Effector memory CD4-positive, alpha-beta T cell (primary cell): ENCODE measurements around the gene ARHGAP24.

Experiments used
- DNase-seq, 3 donors: peaks; one replicate each; pipeline ENCODE4 v3.0.0-alpha.2; 2020
- H3K27ac ChIP-seq: 2 replicates; pipeline ENCODE4 v1.7.0; 2013; ENCODE audit warnings: mild to moderate bottlenecking, low read length, moderate library complexity; ENCODE audit not compliant: insufficient read depth, poor library complexity, severe bottlenecking
- H3K27me3 ChIP-seq: replicated peaks from 2 replicates; pipeline ENCODE4 v1.7.0; 2013; ENCODE audit warnings: mild to moderate bottlenecking, low read length; ENCODE audit not compliant: insufficient read depth, control insufficient read depth, poor library complexity, severe bottlenecking
- H3K36me3 ChIP-seq: 2 replicates; pipeline ENCODE4 v1.7.0; 2013; ENCODE audit warnings: mild to moderate bottlenecking, low read length, moderate library complexity; ENCODE audit not compliant: control insufficient read depth, insufficient read depth
- H3K4me1 ChIP-seq: 2 replicates; pipeline ENCODE4 v1.7.0; 2013; ENCODE audit warnings: low read length, mild to moderate bottlenecking; ENCODE audit not compliant: control insufficient read depth, insufficient read depth, poor library complexity, severe bottlenecking
- H3K4me3 ChIP-seq: 2 replicates; pipeline ENCODE4 v1.7.0; 2013; ENCODE audit warnings: low read length, low read depth, mild to moderate bottlenecking; ENCODE audit not compliant: insufficient read depth, poor library complexity, severe bottlenecking
- H3K9me3 ChIP-seq: 2 replicates; pipeline ENCODE4 v1.7.0; 2013; ENCODE audit warnings: mild to moderate bottlenecking, low read length, moderate library complexity; ENCODE audit not compliant: control insufficient read depth
- total RNA-seq, 3 donors: gene quantifications; one replicate each; lab custom pipeline; 2026; lab: John Stamatoyannopoulos, UW

Gene ARHGAP24
- total RNA-seq, result 0 to 0.58 (median 0) reads per million in 3 donors

GRCh38 chr4:85474818-85475630, at the start of gene ARHGAP24:
TSS of gene ARHGAP24 (plus strand) at chr4:85475150.
- H3K36me3 ChIP-seq, result no peaks in the 10 kb centered on the region
- no peak for DNase-seq
- no peaks in the 10 kb centered on the region for H3K9me3 ChIP-seq
- H3K27me3 ChIP-seq, result no peaks in the 10 kb centered on the region
- H3K4me3 ChIP-seq, result no peak within 1 kb of the TSS
- H3K27ac ChIP-seq, result no peak within 1 kb of the TSS
- H3K4me1 ChIP-seq, result no peaks in the 10 kb centered on the region

- H3K4me3 ChIP-seq, result no peak overlapping the region
- no peaks in the 10 kb centered on the region for H3K4me1 ChIP-seq
- DNase-seq, result no peak
- H3K27me3 ChIP-seq, result no peaks in the 10 kb centered on the region
- H3K27ac ChIP-seq, result no peak overlapping the region
- no peaks in the 10 kb centered on the region for H3K36me3 ChIP-seq
- no peaks in the 10 kb centered on the region for H3K9me3 ChIP-seq
Observed at GRCh38 chr4:85426366-85426765, 48.6 kb upstream of the ARHGAP24 start.

- no peak for DNase-seq
- no peak overlapping the region for H3K27ac ChIP-seq
- no peaks in the 10 kb centered on the region for H3K9me3 ChIP-seq
- H3K4me3 ChIP-seq, result no peak overlapping the region
- no peaks in the 10 kb centered on the region for H3K4me1 ChIP-seq
- no peaks in the 10 kb centered on the region for H3K36me3 ChIP-seq
- no peaks in the 10 kb centered on the region for H3K27me3 ChIP-seq
Observed at GRCh38 chr4:85427123-85427522, 47.8 kb upstream of the ARHGAP24 start.

- DNase-seq, result no peak
- no peaks in the 10 kb centered on the region for H3K27me3 ChIP-seq
- no peak overlapping the region for H3K27ac ChIP-seq
- H3K9me3 ChIP-seq, result no peaks in the 10 kb centered on the region
- H3K4me3 ChIP-seq, result no peak overlapping the region
- H3K4me1 ChIP-seq, result no peaks in the 10 kb centered on the region
- no peaks in the 10 kb centered on the region for H3K36me3 ChIP-seq
Observed at GRCh38 chr4:85430226-85430625, 44.7 kb upstream of the ARHGAP24 start.

- Histone ChIP-seq H3K27me3 (no peaks in the 10 kb centered on the region), H3K4me3 (no peak overlapping the region), H3K9me3 (no peaks in the 10 kb centered on the region), H3K4me1 (no peaks in the 10 kb centered on the region), H3K36me3 (no peaks in the 10 kb centered on the region), H3K27ac (no peak overlapping the region)
- no peak for DNase-seq
Observed at GRCh38 chr4:85430697-85431096, 44.3 kb upstream of the ARHGAP24 start.

- Histone ChIP-seq H3K36me3 (no peaks in the 10 kb centered on the region), H3K4me3 (no peak overlapping the region), H3K27me3 (no peaks in the 10 kb centered on the region), H3K27ac (no peak overlapping the region), H3K9me3 (no peaks in the 10 kb centered on the region), H3K4me1 (no peaks in the 10 kb centered on the region)
- no peak for DNase-seq
Observed at GRCh38 chr4:85431156-85431555, 43.8 kb upstream of the ARHGAP24 start.

- no peak for DNase-seq
- Histone ChIP-seq H3K4me3 (no peak overlapping the region), H3K36me3 (no peaks in the 10 kb centered on the region)
Observed at GRCh38 chr4:85431881-85432485, 43.0 kb upstream of the ARHGAP24 start.

GRCh38 chr4:85445050-85445639, 29.8 kb upstream of the ARHGAP24 start:
- H3K9me3 ChIP-seq, result no peaks in the 10 kb centered on the region
- no peak for DNase-seq
- no peak overlapping the region for H3K27ac ChIP-seq

More at GRCh38 chr4:85431881-85432485, 43.0 kb upstream of the ARHGAP24 start:
- no peak overlapping the region for H3K27ac ChIP-seq
- no peaks in the 10 kb centered on the region for H3K4me1 ChIP-seq
- H3K27me3 ChIP-seq, result no peaks in the 10 kb centered on the region
- H3K9me3 ChIP-seq, result no peaks in the 10 kb centered on the region

GRCh38 chr4:85446141-85446861, 28.6 kb upstream of the ARHGAP24 start:
- Histone ChIP-seq H3K9me3 (no peaks in the 10 kb centered on the region), H3K27me3 (no peaks in the 10 kb centered on the region), H3K27ac (no peak overlapping the region), H3K4me1 (no peaks in the 10 kb centered on the region), H3K36me3 (no peaks in the 10 kb centered on the region), H3K4me3 (no peak overlapping the region)
- no peak for DNase-seq

More at GRCh38 chr4:85445050-85445639, 29.8 kb upstream of the ARHGAP24 start:
- H3K36me3 ChIP-seq, result no peaks in the 10 kb centered on the region
- no peaks in the 10 kb centered on the region for H3K4me1 ChIP-seq
- H3K4me3 ChIP-seq, result no peak overlapping the region
- H3K27me3 ChIP-seq, result no peaks in the 10 kb centered on the region
